CD4-positive, CD25-positive, alpha-beta regulatory T cell (primary cell): ENCODE data around the gene ZNF587B. TPM values are rescaled to one million over a fixed set of nuclear protein-coding genes. Genes with fewer than 3 reads are reported as not detected.
A peak's percentile ranks its signal among the peaks of the same experiment; 100 is the strongest.
"Not testable (repeated sequence)": the region's sequence is repeated elsewhere in the genome, so short reads cannot be mapped to it uniquely, and the experiment has no call there.

Experiments
- ATAC-seq, 2 donors: fragments of 150-1000 bp; cut with Tn5 transposase; one replicate each; pipeline ENCODE4 v1.10.0; 2021; ENCODE audit warnings: low read depth in 2 of 2, moderate number of reproducible peaks in 2 of 2, moderate library complexity in 1 of 2
- DNase-seq, 3 donors: peaks; one replicate each; pipeline versions ENCODE4 v3.0.0 to v3.0.0-alpha.2; 2012 to 2022; ENCODE audit warnings: mixed read lengths in 1 of 3
- H3K27ac ChIP-seq: one replicate; pipeline ENCODE4 v1.7.0; 2013; ENCODE audit warnings: mild to moderate bottlenecking, low read length; ENCODE audit not compliant: insufficient read depth, poor library complexity, severe bottlenecking
- H3K27me3 ChIP-seq: one replicate; pipeline ENCODE4 v1.7.0; 2013; ENCODE audit warnings: low read length; ENCODE audit not compliant: control insufficient read depth, insufficient read depth
- H3K36me3 ChIP-seq: one replicate; pipeline ENCODE4 v1.7.0; 2013; ENCODE audit warnings: mild to moderate bottlenecking, low read length, moderate library complexity; ENCODE audit not compliant: control insufficient read depth, insufficient read depth
- H3K4me1 ChIP-seq: 2 replicates; pipeline ENCODE4 v1.7.0; 2013; ENCODE audit warnings: mild to moderate bottlenecking, low read length; ENCODE audit not compliant: insufficient read depth, control insufficient read depth, poor library complexity, severe bottlenecking
- H3K4me3 ChIP-seq: one replicate; pipeline ENCODE4 v1.7.0; 2013; ENCODE audit warnings: low read depth, mild to moderate bottlenecking, low read length, moderate library complexity
- H3K9me3 ChIP-seq, 2 experiments: 1 replicate in 1 of 2; 2 replicates in 1 of 2; pipeline ENCODE4 v1.7.0; 2013; ENCODE audit warnings: low read length in 2 of 2, mild to moderate bottlenecking in 1 of 2, moderate library complexity in 1 of 2; ENCODE audit not compliant: control insufficient read depth in 2 of 2
- H3K27ac Mint-ChIP-seq, 3 donors: one replicate each; pipeline ENCODE4 v1.8.0; 2020 to 2022; ENCODE audit warnings: mild to moderate bottlenecking in 3 of 3, mixed read lengths in 3 of 3, moderate library complexity in 2 of 3
- H3K27me3 Mint-ChIP-seq: one replicate; pipeline ENCODE4 v1.8.0; 2022; ENCODE audit warnings: mild to moderate bottlenecking, mixed read lengths
- H3K36me3 Mint-ChIP-seq: one replicate; pipeline ENCODE4 v1.8.0; 2020; ENCODE audit warnings: mixed read lengths
- H3K4me1 Mint-ChIP-seq, 4 donors: one replicate each; pipeline ENCODE4 v1.8.0; 2020 to 2022; ENCODE audit warnings: mixed read lengths in 4 of 4, mild to moderate bottlenecking in 1 of 4
- H3K4me3 Mint-ChIP-seq, 4 donors: one replicate each; pipeline ENCODE4 v1.8.0; 2020 to 2022; ENCODE audit warnings: mild to moderate bottlenecking in 4 of 4, mixed read lengths in 4 of 4, moderate library complexity in 3 of 4
- H3K9me3 Mint-ChIP-seq, 7 donors: one replicate each; pipeline ENCODE4 v1.8.0; 2020 to 2022; ENCODE audit warnings: mixed read lengths in 7 of 7, mild to moderate bottlenecking in 3 of 7, moderate library complexity in 2 of 7
- polyA plus RNA-seq, 4 donors: library from polyadenylated mRNA; unstranded; fragments of 300-500 nt; fragmentation: Illumina TruSeq; gene quantifications; one replicate each; pipeline ENCODE4 v1.2.3, GENCODE V29; 2021
- total RNA-seq: library from RNA; stranded (reverse); gene quantifications from one replicate; pipeline ENCODE4 v1.2.3, GENCODE V29; 2022

Gene ZNF587B
- total and polyA plus RNA-seq, 5 donors from 2014 or later: 1.3 to 23.6 (median 2.5) TPM

DNA sequence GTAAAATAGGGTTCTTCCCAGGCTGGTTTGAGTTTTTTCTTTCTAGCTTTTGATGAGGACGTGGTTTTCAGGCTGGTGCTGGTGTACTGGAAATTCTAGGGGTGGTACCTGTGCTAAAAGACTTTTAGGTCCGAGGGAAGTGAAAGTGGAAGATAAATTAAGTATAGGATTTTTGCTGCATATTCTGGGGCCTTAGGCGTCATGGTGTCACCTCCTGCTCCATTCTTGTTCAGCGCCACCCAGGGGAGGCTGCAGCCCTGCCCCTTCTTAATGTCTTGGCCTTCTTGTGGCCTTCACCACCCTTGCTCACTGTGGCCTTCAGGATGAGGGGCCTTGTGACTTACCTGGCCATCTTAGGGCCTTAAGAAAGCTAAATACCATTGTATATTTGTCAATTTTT lies 27.8 kb upstream of the ZNF587B start:
- Mint-ChIP-seq H3K27me3 (no peaks in the 10 kb centered on the region), H3K4me1 (peaks cover 11 to 16% (median 13%) of the 10 kb centered on the region in 4 donors), H3K36me3 (peaks cover 34% of the 10 kb centered on the region), H3K4me3 (no peak overlapping the region), H3K27ac (no peak overlapping the region), H3K9me3 (peaks cover 0 to 16% (median 0%) of the 10 kb centered on the region in 7 donors)
- DNase-seq (no peak), ATAC-seq (no peak)
- H3K27me3 ChIP-seq: no peaks in the 10 kb centered on the region
- H3K4me1 ChIP-seq: no peaks in the 10 kb centered on the region
- peaks cover 3% of the 10 kb centered on the region for H3K36me3 ChIP-seq
- H3K9me3 ChIP-seq: no peaks in the 10 kb centered on the region
- no peak overlapping the region for H3K4me3 ChIP-seq
- no peak overlapping the region for H3K27ac ChIP-seq

DNA sequence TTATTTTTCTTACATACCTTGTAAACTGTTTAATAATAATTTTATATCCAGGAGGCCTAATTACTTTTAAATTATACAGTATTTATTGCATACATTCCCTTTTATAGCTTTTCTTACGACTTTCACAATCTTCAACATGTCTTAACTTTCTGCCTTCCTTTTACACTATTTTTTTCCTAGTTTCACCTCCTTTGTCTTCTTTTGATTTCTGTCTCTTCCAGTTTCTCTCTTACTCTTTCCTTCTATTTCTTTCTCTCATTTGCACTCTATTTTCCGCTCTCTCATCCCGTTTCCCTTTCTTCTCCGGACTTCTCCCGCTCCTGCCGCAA lies 26.9 kb upstream of the ZNF587B start:
- peak overlapping the region in 2 of 3 donors; percentile 13 to 75 for H3K27ac Mint-ChIP-seq
- peaks cover 0 to 14% (median 0%) of the 10 kb centered on the region in 7 donors for H3K9me3 Mint-ChIP-seq
- no peak for DNase-seq
- H3K27ac ChIP-seq: no peak overlapping the region
- no peaks in the 10 kb centered on the region for H3K4me1 ChIP-seq
- no peaks in the 10 kb centered on the region for H3K27me3 Mint-ChIP-seq
- H3K4me3 Mint-ChIP-seq: peak overlapping the region in 3 of 4 donors; percentile 53 to 79 (median 72)
- no peak overlapping the region for H3K4me3 ChIP-seq
- H3K36me3 Mint-ChIP-seq: peaks cover 40% of the 10 kb centered on the region
- H3K4me1 Mint-ChIP-seq: peaks cover 11 to 20% (median 13%) of the 10 kb centered on the region in 4 donors
- peaks cover 13% of the 10 kb centered on the region for H3K36me3 ChIP-seq
- no peak for ATAC-seq
- no peaks in the 10 kb centered on the region for H3K9me3 ChIP-seq
- H3K27me3 ChIP-seq: no peaks in the 10 kb centered on the region

DNA sequence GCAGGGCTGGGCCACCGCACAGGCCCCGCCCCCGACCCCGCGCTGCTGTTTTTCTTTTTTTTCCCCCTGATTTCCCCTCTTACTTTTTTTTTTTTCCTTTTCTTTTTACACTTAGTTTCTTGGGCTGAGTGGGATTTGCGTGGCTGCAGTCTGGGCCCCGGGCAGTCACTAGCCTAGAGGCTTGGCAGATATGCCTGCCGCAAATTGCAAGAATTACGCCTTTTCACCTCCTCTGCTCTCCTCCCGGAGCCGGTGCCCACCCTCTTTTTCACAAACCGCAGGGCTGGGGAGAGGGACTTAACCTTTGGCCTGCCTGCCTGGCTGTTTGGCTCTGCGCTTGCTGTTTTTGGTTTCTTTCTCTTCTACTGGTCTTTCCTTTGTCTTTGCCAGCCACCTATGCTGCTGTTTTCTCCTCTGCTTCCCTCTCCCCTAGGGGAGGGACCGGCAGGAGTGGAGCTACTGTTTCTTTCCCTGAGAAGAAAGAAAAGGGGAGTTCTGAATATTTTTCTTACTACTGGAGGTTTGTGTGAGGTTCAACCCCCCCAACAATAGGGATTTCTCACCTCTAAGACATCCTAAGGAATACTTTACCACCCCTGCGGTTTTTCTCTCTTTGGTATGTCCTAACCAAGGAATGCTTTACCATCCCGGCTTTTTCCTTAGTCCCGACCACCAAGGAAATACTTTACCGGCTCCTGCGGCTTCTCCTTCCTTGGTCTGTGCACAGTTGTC lies 26.3 kb upstream of the ZNF587B start:
- Mint-ChIP-seq H3K4me3 (peak overlapping the region in 3 of 4 donors; percentile 53 to 79 (median 72)), H3K36me3 (peaks cover 44% of the 10 kb centered on the region), H3K4me1 (peaks cover 11 to 22% (median 14%) of the 10 kb centered on the region in 4 donors), H3K27ac (peak overlapping the region; percentile 13 to 75 (median 74)), H3K27me3 (no peaks in the 10 kb centered on the region), H3K9me3 (peaks cover 0 to 14% (median 0%) of the 10 kb centered on the region in 7 donors)
- no peaks in the 10 kb centered on the region for H3K4me1 ChIP-seq
- H3K27ac ChIP-seq: no peak overlapping the region
- H3K27me3 ChIP-seq: no peaks in the 10 kb centered on the region
- no peaks in the 10 kb centered on the region for H3K9me3 ChIP-seq
- peaks cover 17% of the 10 kb centered on the region for H3K36me3 ChIP-seq
- DNase-seq: no peak
- no peak for ATAC-seq
- peak overlapping the region; percentile 19 for H3K4me3 ChIP-seq

DNA sequence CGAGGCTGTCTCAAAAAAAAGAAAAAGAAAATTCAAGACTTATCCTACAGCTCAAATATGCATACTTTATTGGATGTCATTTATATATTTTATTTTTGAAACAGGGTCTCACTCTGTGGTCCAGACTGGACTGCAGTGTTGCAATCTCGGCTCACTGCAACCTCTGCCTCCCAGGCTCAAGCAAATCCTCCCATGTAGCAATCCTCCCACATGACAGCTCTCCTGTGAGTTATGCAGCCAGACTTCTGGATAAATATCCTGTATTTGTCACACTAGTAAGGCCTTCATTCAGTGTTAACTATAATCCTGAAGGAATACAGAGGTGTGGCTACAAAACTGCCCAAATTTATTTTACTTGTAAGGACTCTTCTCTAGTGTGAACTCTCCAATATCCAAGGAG lies 22.6 kb upstream of the ZNF587B start:
- Mint-ChIP-seq H3K27me3 (no peaks in the 10 kb centered on the region), H3K9me3 (peaks cover 0 to 8% (median 0%) of the 10 kb centered on the region in 7 donors), H3K4me1 (peaks cover 5 to 39% (median 23%) of the 10 kb centered on the region in 4 donors), H3K4me3 (no peak overlapping the region), H3K27ac (peak overlapping the region in 1 of 3 donors; percentile 32), H3K36me3 (peaks cover 44% of the 10 kb centered on the region)
- Histone ChIP-seq H3K9me3 (no peaks in the 10 kb centered on the region), H3K27me3 (no peaks in the 10 kb centered on the region), H3K27ac (no peak overlapping the region), H3K4me3 (no peak overlapping the region), H3K4me1 (peaks cover 5% of the 10 kb centered on the region), H3K36me3 (peaks cover 36% of the 10 kb centered on the region)
- ATAC-seq (no peak), DNase-seq (no peak)

DNA sequence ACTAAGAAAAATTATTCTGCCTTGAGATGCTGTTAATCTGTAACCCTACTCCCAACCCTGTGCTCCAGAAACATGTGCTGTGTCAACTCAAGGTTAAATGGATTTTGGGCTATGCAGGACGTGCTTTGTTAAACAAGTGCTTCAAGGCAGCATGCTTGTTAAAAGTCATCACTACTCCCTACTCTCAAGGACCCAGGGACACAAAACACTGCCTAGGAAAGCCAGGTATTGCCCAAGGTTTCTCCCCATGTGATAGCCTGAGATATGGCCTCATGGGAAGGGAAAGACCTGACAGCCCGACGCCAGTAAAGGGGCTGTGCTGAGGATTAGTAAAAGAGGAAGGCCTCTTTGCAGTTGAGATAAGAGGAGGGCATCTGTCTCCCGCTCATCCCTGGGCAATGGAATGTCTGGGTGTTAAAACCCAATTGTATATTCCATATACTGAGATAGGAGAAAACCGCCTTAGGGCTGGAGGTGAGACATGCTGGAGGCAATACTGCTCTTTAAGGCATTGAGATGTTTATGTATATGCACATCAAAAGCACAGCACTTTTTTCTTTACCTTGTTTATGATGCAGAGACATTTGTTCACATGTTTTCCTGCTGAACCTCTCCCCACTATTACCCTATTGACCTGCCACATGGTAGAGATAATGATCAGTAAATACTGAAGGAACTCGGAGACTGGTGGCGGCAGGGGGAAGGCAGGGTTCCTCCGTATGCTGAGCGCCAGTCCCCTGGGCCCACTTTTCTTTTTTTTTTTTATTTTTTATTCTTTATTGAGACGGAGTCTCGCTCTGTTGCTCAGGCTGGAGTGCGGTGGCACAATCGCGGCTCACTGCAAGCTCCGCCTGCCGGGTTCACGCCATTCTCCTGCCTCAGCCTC lies 19.4 kb upstream of the ZNF587B start:
- not testable (repeated sequence) for H3K27ac Mint-ChIP-seq, H3K27me3 ChIP-seq, H3K4me3 ChIP-seq, H3K9me3 ChIP-seq, H3K9me3 Mint-ChIP-seq, H3K27me3 Mint-ChIP-seq, ATAC-seq, DNase-seq, H3K27ac ChIP-seq
- peak overlapping the region in 2 of 4 donors; percentile 74 to 91 for H3K4me3 Mint-ChIP-seq
- peaks cover 33% of the 10 kb centered on the region for H3K36me3 Mint-ChIP-seq
- H3K36me3 ChIP-seq: peaks cover 36% of the 10 kb centered on the region
- peaks cover 29% of the 10 kb centered on the region for H3K4me1 ChIP-seq
- H3K4me1 Mint-ChIP-seq: peaks cover 17 to 54% (median 32%) of the 10 kb centered on the region in 4 donors

DNA sequence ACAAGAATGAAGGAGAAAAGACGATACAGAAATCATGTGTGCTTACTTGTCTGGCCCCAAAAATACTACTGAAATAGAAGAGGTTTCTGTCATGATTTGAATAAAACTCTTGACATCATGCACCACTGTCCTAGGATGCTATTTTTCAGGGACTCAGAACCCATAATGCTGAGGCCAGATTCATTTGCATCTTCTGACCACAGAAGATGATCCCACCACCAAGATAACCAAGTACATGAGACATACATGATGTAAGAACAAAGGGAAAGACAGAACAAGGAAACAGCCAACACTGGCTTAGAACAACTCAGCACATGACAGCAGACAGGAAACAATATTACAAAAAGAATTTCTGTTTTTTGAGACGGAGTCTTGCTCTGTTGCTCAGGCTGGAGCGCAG lies 17.9 kb upstream of the ZNF587B start:
- no peak for ATAC-seq
- H3K4me3 ChIP-seq: no peak overlapping the region
- Mint-ChIP-seq H3K9me3 (peaks cover 0 to 6% (median 0%) of the 10 kb centered on the region in 7 donors), H3K36me3 (peaks cover 28% of the 10 kb centered on the region), H3K4me1 (peaks cover 12 to 56% (median 31%) of the 10 kb centered on the region in 4 donors), H3K27ac (peak overlapping the region in 1 of 3 donors; percentile 16), H3K4me3 (peak overlapping the region; percentile 10 to 99 (median 66)), H3K27me3 (no peaks in the 10 kb centered on the region)
- peak in 1 of 3 donors; percentile 16 for DNase-seq
- no peaks in the 10 kb centered on the region for H3K27me3 ChIP-seq
- H3K36me3 ChIP-seq: peaks cover 33% of the 10 kb centered on the region
- peaks cover 29% of the 10 kb centered on the region for H3K4me1 ChIP-seq
- no peak overlapping the region for H3K27ac ChIP-seq
- no peaks in the 10 kb centered on the region for H3K9me3 ChIP-seq

DNA sequence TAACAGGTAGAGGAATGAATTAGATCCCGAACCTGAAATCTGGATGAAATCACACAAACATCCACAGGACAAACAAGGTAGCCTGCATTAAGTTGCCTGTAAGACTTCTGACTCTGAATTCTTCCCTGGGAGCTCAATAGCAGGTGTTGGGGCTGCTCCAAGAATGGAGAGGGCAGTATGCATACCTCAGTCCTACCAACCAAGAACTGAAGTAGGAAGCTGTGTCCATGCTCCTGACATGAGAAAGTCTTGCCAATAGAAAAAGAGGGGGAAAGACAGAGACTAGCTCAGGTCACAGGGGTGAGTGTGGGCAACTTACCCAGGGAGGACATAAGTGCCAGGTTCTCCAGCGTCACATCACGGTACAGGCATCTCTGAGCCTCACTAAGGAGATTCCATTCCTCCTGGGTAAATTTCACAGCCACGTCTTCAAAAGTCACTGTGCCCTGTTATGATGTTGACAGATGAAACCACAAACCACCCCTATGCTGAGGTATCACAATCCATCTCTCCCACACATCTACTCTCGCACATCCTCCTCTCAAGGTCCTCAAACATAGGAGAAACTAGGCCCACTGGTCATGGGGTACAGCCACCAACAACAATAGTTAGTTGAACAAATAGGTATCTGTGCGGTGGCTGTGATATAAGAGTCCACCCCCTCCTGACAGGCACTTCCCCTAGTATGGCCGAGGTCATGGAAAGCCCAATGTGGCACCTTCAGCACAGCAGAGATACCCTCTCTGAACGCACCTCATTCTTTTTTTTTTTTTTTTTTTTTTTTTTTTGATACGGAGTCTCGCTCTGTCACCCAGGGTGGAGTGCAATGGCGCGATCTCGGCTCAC lies 16.9 kb upstream of the ZNF587B start:
- not testable (repeated sequence) for H3K4me3 ChIP-seq, H3K27me3 ChIP-seq, H3K9me3 Mint-ChIP-seq, H3K27ac ChIP-seq, H3K27me3 Mint-ChIP-seq, ATAC-seq, H3K9me3 ChIP-seq, DNase-seq
- Mint-ChIP-seq H3K36me3 (peaks cover 22% of the 10 kb centered on the region), H3K4me1 (peaks cover 12 to 56% (median 29%) of the 10 kb centered on the region in 4 donors), H3K27ac (peak overlapping the region; percentile 16 to 97 (median 50)), H3K4me3 (peak overlapping the region; percentile 80 to 99 (median 97))
- Histone ChIP-seq H3K36me3 (peaks cover 23% of the 10 kb centered on the region), H3K4me1 (peaks cover 29% of the 10 kb centered on the region)
